K562 (cell line): ENCODE results near the gene KIF6. TPM values are rescaled to one million over a fixed set of nuclear protein-coding genes. Genes with fewer than 3 reads are reported as not detected.

Experiments
- ATAC-seq: fragments of 200-7000 bp; cut with Tn5 transposase; 3 replicates; pipeline ENCODE4 v1.9.1; 2020; ENCODE audit warnings: moderate library complexity
- BruUV-seq: library from RNA; stranded (reverse); fragments of 400-500 nt; replicated peaks from 2 replicates; lab custom pipeline; 2021; lab: Mats Ljungman, UMichigan
- CTCF ChIA-PET: fragments of 300-600 bp; formaldehyde crosslinking; extraction: SDS; loops from one replicate; lab custom pipeline; 2021; ENCODE audit warnings: low intra/inter-chr PET ratio; lab: Yijun Ruan, JAX
- POLR2A ChIA-PET: fragments of 300-600, 350-650 bp; sonication (Branson Sonifier 250); formaldehyde crosslinking; extraction: SDS; loops from one replicate; lab custom pipeline; 2021; ENCODE audit warnings: antibody characterized with exemption, inconsistent platforms; lab: Yijun Ruan, JAX
- DNase-seq, 4 experiments: peaks; one replicate each; pipeline versions ENCODE4 v3.0.0 to v3.0.0-alpha.2; 2011 to 2018; ENCODE audit warnings: low spot score in 3 of 4, mixed read lengths in 3 of 4; ENCODE audit errors: extremely low read depth in 1 of 4
- FAIRE-seq: peaks from 2 replicates; lab custom pipeline; 2011; peaks lifted over from hg19 to GRCh38; lab: Jason Lieb, UNC
- H2AFZ ChIP-seq: 2 replicates; pipeline ENCODE4 v1.6.0; 2011; ENCODE audit warnings: low read depth, low read length, control low read depth, inconsistent platforms
- H3K27ac ChIP-seq: fragments of 200-600 bp; 3 replicates; pipeline ENCODE4 v1.8.0; 2011; ENCODE audit warnings: low read depth, mild to moderate bottlenecking, control low read depth, inconsistent platforms, low read length, moderate library complexity, mixed read lengths; ENCODE audit errors: extremely low read depth
- H3K27me3 ChIP-seq, 2 experiments: fragments of 300-600 bp in 1 of 2; 2 replicates in 1 of 2; 3 replicates in 1 of 2; pipeline versions ENCODE4 v1.6.0 to v1.8.0; 2011; ENCODE audit warnings: inconsistent platforms in 2 of 2, low read length in 2 of 2, mild to moderate bottlenecking in 1 of 2, mixed read lengths in 1 of 2, moderate library complexity in 1 of 2; ENCODE audit not compliant: control insufficient read depth in 2 of 2, insufficient read depth in 2 of 2
- H3K36me3 ChIP-seq: fragments of 300-600 bp; 3 replicates; pipeline ENCODE4 v1.8.0; 2011; ENCODE audit warnings: mild to moderate bottlenecking, low read length, inconsistent platforms; ENCODE audit not compliant: control insufficient read depth, insufficient read depth
- H3K4me1 ChIP-seq, 2 experiments: fragments of 200-600 bp in 1 of 2; replicated peaks in 1 of 2; 2 replicates in 1 of 2; 3 replicates in 1 of 2; pipeline versions ENCODE4 v1.5.1 to v1.8.0; 2011; ENCODE audit warnings: inconsistent platforms in 2 of 2, low read length in 2 of 2, mild to moderate bottlenecking in 1 of 2, mixed read lengths in 1 of 2, moderate library complexity in 1 of 2; ENCODE audit not compliant: control insufficient read depth in 2 of 2, insufficient read depth in 2 of 2
- H3K4me2 ChIP-seq: 2 replicates; pipeline ENCODE4 v1.6.1; 2011; ENCODE audit warnings: low read length, control low read depth, inconsistent platforms, mixed read lengths; ENCODE audit not compliant: insufficient read depth
- H3K4me3 ChIP-seq: fragments of 200-600 bp; sonication (generic), shearing (Covaris generic); 2 replicates; pipeline ENCODE4 v1.5.1; 2016; ENCODE audit warnings: control low read depth, inconsistent platforms
- H3K79me2 ChIP-seq: fragments of 200-600 bp; 3 replicates; pipeline ENCODE4 v1.8.0; 2011; ENCODE audit warnings: low read length, inconsistent platforms; ENCODE audit not compliant: control insufficient read depth, insufficient read depth
- H3K9ac ChIP-seq, 2 experiments: 2 replicates each; pipeline versions ENCODE4 v1.6.0 to v1.6.1; 2011; ENCODE audit warnings: low read depth in 2 of 2, low read length in 2 of 2, control low read depth in 1 of 2, inconsistent platforms in 1 of 2, mild to moderate bottlenecking in 1 of 2, mixed read lengths in 1 of 2; ENCODE audit not compliant: insufficient read depth in 1 of 2
- H3K9me1 ChIP-seq: one replicate; pipeline ENCODE4 v1.6.0; 2011; ENCODE audit warnings: inconsistent platforms, mild to moderate bottlenecking, low read length, moderate library complexity; ENCODE audit not compliant: control insufficient read depth, insufficient read depth
- H3K9me3 ChIP-seq: replicated peaks from 2 replicates; pipeline ENCODE4 v1.5.1; 2011; ENCODE audit warnings: low read depth, low read length, inconsistent platforms; ENCODE audit not compliant: control insufficient read depth, insufficient read depth
- H4K20me1 ChIP-seq: replicated peaks from 2 replicates; pipeline ENCODE4 v1.6.1; 2011; ENCODE audit warnings: low read length, inconsistent platforms, mixed read lengths; ENCODE audit not compliant: control insufficient read depth, insufficient read depth
- HMG20A ChIP-seq: fragments of 450-650 bp; formaldehyde crosslinking; conservative IDR thresholded peaks from 2 replicates; pipeline ENCODE4 v1.4.0; 2020; ENCODE audit warnings: mild to moderate bottlenecking, mixed read lengths
- NCOA4 ChIP-seq: fragments of 450-650 bp; IDR thresholded peaks from 2 replicates; pipeline ENCODE4 v1.6.1; 2018; ENCODE audit warnings: mild to moderate bottlenecking; ENCODE audit not compliant: partially characterized antibody
- NFRKB ChIP-seq: fragments of 450-650 bp; IDR thresholded peaks from 2 replicates; pipeline ENCODE4 v1.6.1; 2016; ENCODE audit warnings: low read depth
- PCBP2 ChIP-seq: fragments of 200-400 bp; formaldehyde crosslinking; IDR thresholded peaks from 2 replicates; pipeline ENCODE4 v1.6.1; 2018; ENCODE audit warnings: low read length, low read depth, mild to moderate bottlenecking, moderate library complexity; ENCODE audit not compliant: poor library complexity, severe bottlenecking
- POLR2AphosphoS5 ChIP-seq: IDR thresholded peaks from 2 replicates; pipeline ENCODE4 v1.6.1; 2011; ENCODE audit warnings: mild to moderate bottlenecking, low read depth, low read length, moderate library complexity; ENCODE audit not compliant: control insufficient read depth, insufficient read depth
- RB1 ChIP-seq: fragments of 450-650 bp; IDR thresholded peaks from 2 replicates; pipeline ENCODE4 v1.6.1; 2017; ENCODE audit warnings: low read depth, mild to moderate bottlenecking
- SMARCE1 ChIP-seq: fragments of 450-650 bp; IDR thresholded peaks from 2 replicates; pipeline ENCODE4 v1.7.1; 2016; ENCODE audit warnings: mild to moderate bottlenecking
- TGIF2 ChIP-seq: sonication (generic); formaldehyde crosslinking; IDR thresholded peaks from 2 replicates; pipeline ENCODE4 v1.8.1; 2022; ENCODE audit warnings: mild to moderate bottlenecking, missing genetic modification reagents, moderate library complexity
- ZBTB33 ChIP-seq: sonication (generic); formaldehyde crosslinking; IDR thresholded peaks from 2 replicates; pipeline ENCODE4 v1.8.1; 2023; ENCODE audit warnings: mild to moderate bottlenecking, missing genetic modification reagents
- ZNF277 ChIP-seq: fragments of 250-450 bp; sonication (Bioruptor Pico); IDR thresholded peaks from 2 replicates; pipeline ENCODE4 v1.8.0; 2022; ENCODE audit warnings: inconsistent platforms, mild to moderate bottlenecking, moderate library complexity, borderline replicate concordance
- ZNF696 ChIP-seq: fragments of 250-450 bp; sonication (Bioruptor Pico); conservative IDR thresholded peaks from 2 replicates; pipeline ENCODE4 v1.4.0; 2020; ENCODE audit warnings: mild to moderate bottlenecking, moderate library complexity
- WGBS: fragments of 100-300 bp; shearing (Covaris generic); methylation state at CpG from one replicate; pipeline ENCODE4 v1.1.6; 2016; ENCODE audit warnings: low coverage, mixed read lengths; ENCODE audit not compliant: insufficient coverage; ENCODE audit errors: missing lambda C conversion rate; 5-methylcytosine and 5-hydroxymethylcytosine counted together
- in situ Hi-C: fragments of 300-500 bp; cut with MboI; formaldehyde crosslinking; loops from 4 replicates; pipeline ENCODE4 v1.15.0; 2018; ENCODE audit warnings: inconsistent platforms, mixed read lengths
- intact Hi-C: fragments of 100-400 bp; cut with micrococcal nuclease; formaldehyde crosslinking; loops from 2 replicates; pipeline ENCODE4 v1.14.2; 2022
- polyA plus RNA-seq, 8 experiments: library from polyadenylated mRNA; depleted of rRNA in 4 of 8; stranded (reverse) in 5 of 8; unstranded in 3 of 8; fragments of >200 nt; fragmentation: Nextera tagmentation in 2 of 8; fragmentation: Illumina TruSeq in 1 of 8; extraction: Ambion mirVana in 2 of 8; extraction: Trizol in 1 of 8; gene quantifications; 2 replicates each; pipeline versions ENCODE4 v1.2.1 to v1.2.3, GENCODE V29; 2011 to 2014; ENCODE audit warnings: inconsistent platforms in 1 of 8, missing spikeins in 1 of 8
- total RNA-seq, 7 experiments: library from RNA; depleted of rRNA in 6 of 7; stranded (reverse); fragments of >200 nt in 6 of 7; fragmentation: Illumina TruSeq in 2 of 7; extraction: Trizol in 2 of 7; gene quantifications; 2 replicates each; pipeline versions ENCODE4 v1.2.1 to v1.2.3, GENCODE V29; 2011 to 2021; ENCODE audit warnings: low replicate concordance in 1 of 7
- TF ChIP-seq, protein P1 (sequence below): fragments of 250-450 bp; sonication (Bioruptor Pico); IDR thresholded peaks from 2 replicates; pipeline ENCODE4 v1.5.0; 2020; ENCODE audit warnings: mild to moderate bottlenecking, borderline replicate concordance
- TF ChIP-seq, protein P2 (sequence below): fragments of 250-450 bp; sonication (Bioruptor Pico); IDR thresholded peaks from 2 replicates; pipeline ENCODE4 v1.5.0; 2021

Gene KIF6
- total and polyA plus RNA-seq, 9 of the 15 experiments (the other 6 are each of a cell fraction or from before 2014, with no cell fraction given): not detected

- peaks cover 0 to 13% of the 10 kb centered on the region in 2 experiments; a peak in 1 of 5 replicates for H3K4me1 ChIP-seq
- BruUV-seq: no TSS peak
- H3K9ac ChIP-seq: no peak overlapping the region
- no peaks in the 10 kb centered on the region for H3K9me3 ChIP-seq
- ChIA-PET CTCF (interaction anchor here (0.6 kb wide), 1 partner anchor 371 kb away, joined by 3 read pairs; no protein-coding TSS in a partner anchor), POLR2A (no interaction called here)
- no peak overlapping the region for H2AFZ ChIP-seq
- DNase-seq (no peak), ATAC-seq (no peak), FAIRE-seq (no peak)
- no peak overlapping the region for H3K4me3 ChIP-seq
- no peaks in the 10 kb centered on the region for H3K36me3 ChIP-seq
- no peak overlapping the region for H3K27ac ChIP-seq
- intact Hi-C loops (no loop called here), in situ Hi-C loops (no loop called here)
- no peaks in the 10 kb centered on the region for H3K79me2 ChIP-seq
- H4K20me1 ChIP-seq: peaks cover 20% of the 10 kb centered on the region
- H3K9me1 ChIP-seq: no peaks in the 10 kb centered on the region
- peaks cover 3 to 62% of the 10 kb centered on the region in 2 experiments; a peak in 4 of 5 replicates for H3K27me3 ChIP-seq
- no peak overlapping the region for H3K4me2 ChIP-seq
- WGBS: 22% methylated on average over 64 of the region's 80 CpGs
- TF ChIP-seq, protein P1, sequence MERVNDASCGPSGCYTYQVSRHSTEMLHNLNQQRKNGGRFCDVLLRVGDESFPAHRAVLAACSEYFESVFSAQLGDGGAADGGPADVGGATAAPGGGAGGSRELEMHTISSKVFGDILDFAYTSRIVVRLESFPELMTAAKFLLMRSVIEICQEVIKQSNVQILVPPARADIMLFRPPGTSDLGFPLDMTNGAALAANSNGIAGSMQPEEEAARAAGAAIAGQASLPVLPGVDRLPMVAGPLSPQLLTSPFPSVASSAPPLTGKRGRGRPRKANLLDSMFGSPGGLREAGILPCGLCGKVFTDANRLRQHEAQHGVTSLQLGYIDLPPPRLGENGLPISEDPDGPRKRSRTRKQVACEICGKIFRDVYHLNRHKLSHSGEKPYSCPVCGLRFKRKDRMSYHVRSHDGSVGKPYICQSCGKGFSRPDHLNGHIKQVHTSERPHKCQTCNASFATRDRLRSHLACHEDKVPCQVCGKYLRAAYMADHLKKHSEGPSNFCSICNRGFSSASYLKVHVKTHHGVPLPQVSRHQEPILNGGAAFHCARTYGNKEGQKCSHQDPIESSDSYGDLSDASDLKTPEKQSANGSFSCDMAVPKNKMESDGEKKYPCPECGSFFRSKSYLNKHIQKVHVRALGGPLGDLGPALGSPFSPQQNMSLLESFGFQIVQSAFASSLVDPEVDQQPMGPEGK (CRISPR knock-in tag): no peak
- TF ChIP-seq ZNF696 (CRISPR knock-in tag): no peak
- no peak for TF ChIP-seq ZNF277 (CRISPR knock-in tag)
- no peak for TF ChIP-seq NCOA4
- no peak for TF ChIP-seq NFRKB
- TF ChIP-seq POLR2AphosphoS5: no peak
- no peak for TF ChIP-seq ZBTB33 (CRISPR knock-in tag)
- TF ChIP-seq SMARCE1: no peak
- no peak for TF ChIP-seq PCBP2
- TF ChIP-seq TGIF2 (CRISPR knock-in tag): no peak
- TF ChIP-seq HMG20A (CRISPR knock-in tag): no peak
- TF ChIP-seq, protein P2, sequence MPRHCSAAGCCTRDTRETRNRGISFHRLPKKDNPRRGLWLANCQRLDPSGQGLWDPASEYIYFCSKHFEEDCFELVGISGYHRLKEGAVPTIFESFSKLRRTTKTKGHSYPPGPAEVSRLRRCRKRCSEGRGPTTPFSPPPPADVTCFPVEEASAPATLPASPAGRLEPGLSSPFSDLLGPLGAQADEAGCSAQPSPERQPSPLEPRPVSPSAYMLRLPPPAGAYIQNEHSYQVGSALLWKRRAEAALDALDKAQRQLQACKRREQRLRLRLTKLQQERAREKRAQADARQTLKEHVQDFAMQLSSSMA: no peak
- no peak for TF ChIP-seq RB1
These were observed 411.5 kb downstream of the KIF6 start for GRCh38 chr6:39313526-39314272.
